ENCODE measurements around the gene ZFR2. TPM values are rescaled to one million over a fixed set of nuclear protein-coding genes. Genes with fewer than 3 reads are reported as not detected.

ZFR2 gene
- total RNA-seq, 1 donor from 2014 or later: not detected

DNA sequence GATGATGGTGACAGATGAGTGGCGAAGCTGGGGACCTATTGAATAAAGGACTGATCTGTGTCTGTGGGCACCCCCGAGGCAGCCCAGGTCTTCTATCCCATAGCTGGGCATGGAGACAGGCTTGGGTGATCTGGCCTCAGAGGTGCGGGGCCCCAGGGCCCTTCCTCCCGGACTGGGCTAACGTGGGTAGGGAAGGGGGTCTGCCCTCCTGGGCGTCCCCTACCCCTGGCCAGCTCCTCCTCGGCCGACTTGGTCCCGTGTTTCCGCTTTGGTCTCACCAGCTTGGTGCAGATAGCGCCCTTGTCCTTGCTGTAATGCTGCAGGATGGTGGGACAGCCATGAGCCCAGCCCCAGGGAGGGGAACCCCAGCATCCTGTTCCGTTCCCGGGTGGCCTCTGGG is 85.9 kb downstream of the ZFR2 start:
- intact Hi-C loops (cut with DNase I): no loop called here
- no peak for DNase-seq
- ATAC-seq (ENCODE audit: poor library complexity): no peak

DNA sequence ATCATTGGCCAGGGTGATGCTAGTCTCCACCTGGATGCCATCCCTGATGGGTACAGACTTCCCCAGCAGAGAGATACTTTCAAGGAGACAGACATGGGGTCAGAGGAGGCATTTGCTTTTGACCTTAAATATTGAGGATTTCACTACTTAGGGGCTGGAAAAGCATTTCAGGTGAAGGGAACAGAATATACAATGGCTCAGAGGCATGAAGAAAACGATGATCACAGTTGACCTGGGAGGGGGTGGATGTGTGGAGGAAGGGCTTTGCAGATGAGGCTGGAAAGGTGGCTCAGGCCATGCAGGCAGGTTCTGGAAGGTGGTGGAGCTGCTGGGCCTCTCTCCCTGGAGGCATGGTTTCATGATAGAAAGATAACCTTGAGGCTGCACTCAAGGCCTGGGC is 86.5 kb downstream of the ZFR2 start:
- intact Hi-C loops (cut with DNase I): no loop called here
- ATAC-seq (ENCODE audit: poor library complexity): no peak
- no peak for DNase-seq

DNA sequence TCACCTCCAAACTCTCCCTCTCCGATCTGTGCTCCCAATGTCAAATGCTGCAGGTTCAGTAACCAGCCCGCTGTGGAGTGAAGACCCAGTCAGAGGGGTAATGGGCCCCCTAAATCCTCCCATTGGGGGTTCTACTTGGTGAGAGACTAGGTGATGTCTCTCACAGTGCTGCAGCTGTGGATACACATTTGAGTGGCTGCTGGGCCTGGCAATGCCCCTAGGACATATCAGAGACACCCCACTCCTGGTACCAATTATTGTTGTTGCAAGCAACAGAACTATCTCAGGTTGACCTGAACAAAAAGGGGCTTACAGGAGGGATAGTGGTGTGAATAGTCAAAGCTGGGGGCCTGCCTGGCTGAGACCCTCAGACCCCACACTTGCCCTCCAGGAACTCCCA is 87.2 kb downstream of the ZFR2 start:
- ATAC-seq (ENCODE audit: poor library complexity) (no peak), DNase-seq (no peak)
- intact Hi-C loops (cut with DNase I): no loop called here

DNA sequence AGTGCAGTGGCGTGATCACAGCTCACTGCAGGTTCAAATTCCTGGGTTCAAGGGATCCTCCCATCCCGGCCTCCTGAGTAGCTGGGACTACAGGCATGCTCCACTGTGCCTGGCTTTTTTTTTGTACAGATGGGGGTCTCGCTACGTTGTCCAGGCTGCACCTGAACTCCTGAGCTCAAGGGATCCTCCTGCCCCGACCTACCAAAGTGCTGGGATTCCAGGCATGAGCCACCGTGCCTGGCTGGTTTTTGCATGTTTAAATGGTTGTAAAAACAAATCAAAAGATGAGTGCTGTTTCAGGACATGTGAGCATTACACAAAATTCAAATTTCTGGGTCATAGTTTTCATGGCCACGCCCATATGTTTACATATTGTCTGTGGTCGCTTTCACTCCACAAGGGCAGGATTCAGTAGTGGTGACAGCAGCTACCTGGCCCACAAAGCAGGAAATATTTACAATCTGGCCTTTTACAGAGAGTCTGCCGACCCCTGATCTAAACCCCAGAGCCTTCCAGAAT is 88.0 kb downstream of the ZFR2 start:
- ATAC-seq (ENCODE audit: poor library complexity) (no peak), DNase-seq (no peak)
- intact Hi-C loops (cut with DNase I): no loop called here

DNA sequence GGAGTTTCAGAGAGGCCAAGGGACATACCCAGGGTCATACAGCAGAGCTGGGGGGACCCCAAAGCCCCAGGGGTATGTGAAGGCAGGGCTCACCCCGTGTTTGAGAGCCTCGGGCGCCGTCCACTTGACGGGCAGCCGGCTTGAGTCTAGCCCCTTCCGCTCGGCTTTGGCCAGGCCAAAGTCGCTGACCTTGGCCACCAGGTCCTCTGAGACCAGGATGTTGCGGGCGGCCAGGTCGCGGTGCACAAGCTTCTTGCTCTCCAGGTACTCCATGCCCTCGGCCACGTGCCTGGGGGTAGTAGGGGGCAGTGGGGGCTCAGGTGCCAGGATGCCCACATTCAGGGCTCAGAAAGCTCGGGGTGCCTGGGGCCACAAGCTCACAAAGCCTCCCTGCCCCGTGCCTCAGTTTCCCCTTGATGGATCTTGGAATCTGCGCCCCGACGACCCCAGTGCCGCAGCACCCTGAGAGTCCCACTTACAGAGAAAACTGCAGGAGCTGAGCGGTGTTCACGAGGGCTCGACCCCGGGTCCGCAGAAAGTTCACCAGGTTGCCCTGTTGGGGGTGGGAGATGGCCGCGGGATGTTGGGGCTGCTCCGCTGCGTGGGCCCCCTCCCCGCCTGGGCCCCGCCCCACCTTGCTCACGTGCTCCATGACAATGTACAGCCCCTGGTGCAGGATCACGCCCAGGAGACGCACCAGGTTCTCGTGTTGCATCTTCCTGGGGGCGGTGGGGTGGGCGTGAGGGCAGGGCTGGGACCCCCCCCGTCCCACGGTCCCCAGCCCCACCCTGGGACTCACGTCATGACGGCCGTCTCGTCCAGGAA is 89.7 kb downstream of the ZFR2 start:
- ATAC-seq (ENCODE audit: poor library complexity) (no peak), DNase-seq (no peak)
- intact Hi-C loops (cut with DNase I): no loop called here

DNA sequence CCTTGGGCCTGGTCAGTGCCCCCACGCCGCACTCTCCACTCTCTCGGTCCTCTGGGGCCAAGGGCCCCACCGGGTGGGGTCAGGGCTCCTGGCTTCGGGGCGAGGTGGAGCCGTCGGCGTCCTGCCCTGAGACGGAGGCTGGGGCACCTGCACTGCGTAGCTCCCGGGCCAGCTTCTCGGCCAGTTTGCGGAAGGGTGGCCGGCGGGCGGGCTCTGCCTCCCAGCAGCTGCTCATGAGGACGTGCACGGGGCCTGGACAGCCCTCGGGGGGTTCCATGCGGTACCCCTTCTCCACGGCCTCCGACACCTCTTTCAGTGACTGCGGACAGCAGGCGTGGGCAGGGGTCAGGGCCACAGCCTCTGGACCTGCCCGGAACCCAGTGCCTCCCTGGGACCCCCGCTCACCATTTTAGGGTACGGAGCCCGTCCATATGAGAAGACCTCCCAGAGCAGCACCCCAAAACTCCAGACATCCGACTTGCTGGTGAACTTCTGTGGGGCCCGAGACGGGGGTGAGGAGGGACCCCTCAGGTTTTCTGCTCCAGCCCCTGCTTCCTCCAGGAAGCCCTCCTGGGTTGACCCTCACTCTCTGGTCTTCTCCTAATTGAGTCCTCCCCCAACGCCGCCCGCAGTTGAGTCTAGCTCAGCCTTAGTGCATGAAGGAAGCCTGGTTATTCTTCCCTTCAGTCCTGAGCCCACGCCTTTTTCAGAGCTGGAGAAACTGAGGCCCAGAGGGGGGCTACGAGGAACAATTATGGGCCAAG is 90.6 kb downstream of the ZFR2 start:
- ATAC-seq (ENCODE audit: poor library complexity) (no peak), DNase-seq (no peak)
- intact Hi-C loops (cut with DNase I): no loop called here

DNA sequence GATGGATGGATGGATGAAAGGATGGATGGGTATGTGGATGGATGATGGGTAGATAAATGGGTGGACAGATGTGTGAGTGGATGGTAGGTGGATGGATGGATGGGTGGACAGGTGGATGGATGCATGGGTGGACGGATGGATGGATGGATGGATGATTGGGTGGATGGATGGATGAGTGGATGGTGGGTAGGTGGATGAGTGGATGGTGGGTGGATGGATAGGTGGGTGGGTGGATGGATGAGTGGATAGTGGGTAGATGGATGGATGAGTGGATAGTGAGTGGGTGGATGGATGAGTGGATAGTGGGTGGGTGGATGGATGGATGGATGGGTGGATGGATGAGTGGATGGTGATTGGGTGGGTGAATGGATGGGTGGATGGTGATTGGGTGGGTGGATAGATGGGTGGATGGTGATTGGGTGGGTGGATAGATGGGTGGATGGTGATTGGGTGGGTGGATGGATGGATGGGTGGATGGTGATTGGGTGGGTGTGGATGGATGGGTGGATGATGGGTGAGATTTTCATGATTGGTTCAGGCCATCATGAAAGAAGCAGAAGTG is 92.3 kb downstream of the ZFR2 start:
- no peak for DNase-seq
- no peak for ATAC-seq (ENCODE audit: poor library complexity)
- intact Hi-C loops (cut with DNase I): no loop called here

DNA sequence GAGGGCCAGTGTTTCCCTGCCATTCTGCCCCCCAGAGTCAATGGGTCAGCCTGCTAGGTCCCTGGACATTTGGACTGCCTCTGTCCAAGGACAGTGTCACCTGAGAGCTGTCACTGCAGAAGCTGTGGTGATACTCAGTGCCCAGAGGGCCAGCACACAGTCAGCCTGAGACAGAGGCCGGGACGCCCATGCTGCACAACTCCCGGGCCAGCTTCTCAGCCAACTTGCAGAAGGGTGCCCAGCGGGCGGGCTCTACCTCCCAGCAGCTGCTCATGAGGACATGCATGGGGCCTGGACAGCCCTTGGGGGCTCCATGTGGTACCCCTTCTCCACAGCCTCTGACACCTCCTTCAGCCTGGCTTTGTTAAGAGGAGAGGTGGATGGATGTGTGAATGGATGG is 93.0 kb downstream of the ZFR2 start:
- ATAC-seq (ENCODE audit: poor library complexity) (no peak), DNase-seq (no peak)
- intact Hi-C loops (cut with DNase I): no loop called here

DNA sequence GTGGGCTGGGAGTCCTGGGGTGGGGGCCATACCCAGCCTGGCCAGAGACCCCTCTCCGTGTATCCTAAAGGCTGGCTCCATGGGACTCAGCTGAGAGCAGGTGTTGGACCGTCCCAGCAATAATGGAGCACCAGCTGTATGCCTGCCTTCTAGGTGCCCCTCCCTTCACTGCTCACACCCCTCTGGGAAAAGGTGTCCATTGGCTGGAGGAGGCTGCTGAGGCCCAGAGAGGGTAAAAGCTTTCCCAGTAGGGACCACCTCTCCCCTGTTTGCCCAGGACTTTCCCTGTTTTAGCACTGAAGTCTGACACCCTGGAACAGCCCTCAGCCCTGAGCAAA is 93.5 kb downstream of the ZFR2 start:
- intact Hi-C loops (cut with DNase I): no loop called here
- ATAC-seq (ENCODE audit: poor library complexity): no peak
- DNase-seq: no peak

DNA sequence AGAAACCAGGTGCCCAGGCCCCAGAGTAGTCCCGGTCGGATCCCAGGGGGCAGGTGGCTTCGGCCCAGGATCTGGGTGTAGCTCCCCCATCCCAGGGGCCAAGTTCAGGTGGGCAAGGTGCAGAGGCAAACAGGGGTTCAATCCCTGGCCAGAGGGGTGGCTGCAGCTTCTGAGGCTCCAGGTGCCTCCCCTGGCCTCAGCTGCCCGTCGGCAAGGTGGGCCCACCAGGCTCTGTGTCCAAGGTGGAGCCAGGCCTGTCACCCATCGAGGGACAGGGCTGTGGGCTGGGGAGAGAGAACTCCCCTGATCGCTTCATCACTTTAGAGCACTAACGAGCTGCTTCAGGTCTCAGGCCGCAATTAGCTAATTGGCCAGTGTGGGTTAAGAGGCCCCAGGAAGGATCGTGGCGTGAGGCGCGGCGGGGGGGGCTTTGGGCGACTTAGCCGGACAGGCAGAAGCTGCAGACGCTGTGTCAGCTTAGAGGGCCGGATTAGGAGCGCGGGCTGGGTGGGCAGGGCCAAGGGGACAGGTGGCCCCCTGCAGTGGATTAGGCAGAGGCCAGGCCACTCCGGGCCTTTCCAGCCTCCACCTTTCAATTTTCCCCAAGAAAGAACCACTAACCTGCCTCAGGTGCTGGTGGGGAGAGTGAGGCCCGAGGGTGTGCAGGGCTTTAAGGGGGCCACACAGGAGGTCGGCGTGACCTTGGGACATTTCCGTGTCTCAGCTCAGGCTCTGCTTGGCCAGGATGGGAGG is 94.0 kb downstream of the ZFR2 start:
- ATAC-seq (ENCODE audit: poor library complexity) (no peak), DNase-seq (no peak)
- intact Hi-C loops (cut with DNase I): no loop called here

DNA sequence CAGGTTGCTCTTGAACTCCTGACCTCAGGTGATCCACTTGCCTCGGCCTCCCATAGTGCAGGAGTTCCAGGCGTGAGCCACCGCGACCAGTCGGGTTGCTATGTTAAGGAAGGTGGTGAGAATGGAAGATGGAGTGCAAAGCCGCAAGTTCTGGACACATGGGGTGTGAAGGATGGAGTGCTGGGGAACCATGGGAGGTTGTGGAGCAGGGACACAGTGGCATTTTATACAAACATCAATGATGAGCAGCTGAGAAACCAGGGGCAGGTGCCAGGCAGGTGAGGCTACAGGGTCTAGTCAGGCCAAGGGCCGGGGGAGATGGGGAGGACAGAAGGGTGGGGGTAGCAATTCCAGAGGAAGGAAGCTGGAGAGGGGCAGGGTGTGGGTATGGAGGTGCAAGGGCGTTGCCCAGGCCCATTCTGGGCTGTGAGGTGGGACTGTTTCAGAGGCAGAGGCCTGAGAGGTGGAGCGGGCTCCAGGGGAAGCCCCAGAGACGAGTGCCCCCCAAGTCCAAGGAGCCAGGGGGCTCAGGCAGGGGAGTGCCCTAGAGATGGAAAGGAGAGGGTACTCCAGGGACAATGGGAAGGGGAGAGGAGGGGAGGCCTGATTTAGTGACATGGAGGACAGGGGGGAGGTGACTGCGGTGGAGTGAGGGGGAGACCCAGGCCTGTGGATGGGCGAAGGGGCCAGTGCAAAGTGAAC is 94.9 kb downstream of the ZFR2 start:
- intact Hi-C loops (cut with DNase I): no loop called here
- DNase-seq (no peak), ATAC-seq (ENCODE audit: poor library complexity) (no peak)

DNA sequence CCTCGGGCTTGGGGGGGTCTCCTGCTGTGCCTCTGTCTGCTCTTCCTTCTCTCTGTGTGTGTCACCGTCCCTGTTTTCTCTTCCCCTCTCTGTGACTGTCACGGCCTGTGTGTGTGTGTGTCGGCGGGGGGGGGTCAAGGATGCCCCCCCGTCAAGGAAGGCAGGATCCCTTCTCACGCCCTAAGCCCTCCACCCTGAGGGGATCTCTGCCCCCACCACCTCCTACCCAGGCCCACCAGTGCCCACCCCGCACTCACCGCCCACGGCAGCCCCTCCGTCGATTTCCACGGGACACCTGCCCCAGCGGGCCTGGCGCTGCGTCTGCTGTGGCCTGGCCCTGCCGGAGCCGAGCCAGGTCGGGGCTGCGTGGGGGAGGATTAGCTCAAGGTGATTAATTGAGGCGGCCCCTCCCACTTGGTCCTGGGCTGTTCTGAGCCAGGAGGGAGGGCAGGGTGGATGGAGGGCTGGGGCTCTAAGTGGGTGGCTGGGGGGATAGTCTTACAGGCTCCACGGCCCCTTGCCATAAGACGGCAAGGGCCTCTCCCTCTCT is 96.9 kb downstream of the ZFR2 start, which contains the start of gene RAX2:
Gene RAX2, minus strand, starts transcription at position 323 of the 550 bp plus-strand sequence. CDS start 486 bp downstream, outside the sequence.
- no peak for DNase-seq
- intact Hi-C loops (cut with DNase I): no loop called here
- no peak for ATAC-seq (ENCODE audit: poor library complexity)

DNA sequence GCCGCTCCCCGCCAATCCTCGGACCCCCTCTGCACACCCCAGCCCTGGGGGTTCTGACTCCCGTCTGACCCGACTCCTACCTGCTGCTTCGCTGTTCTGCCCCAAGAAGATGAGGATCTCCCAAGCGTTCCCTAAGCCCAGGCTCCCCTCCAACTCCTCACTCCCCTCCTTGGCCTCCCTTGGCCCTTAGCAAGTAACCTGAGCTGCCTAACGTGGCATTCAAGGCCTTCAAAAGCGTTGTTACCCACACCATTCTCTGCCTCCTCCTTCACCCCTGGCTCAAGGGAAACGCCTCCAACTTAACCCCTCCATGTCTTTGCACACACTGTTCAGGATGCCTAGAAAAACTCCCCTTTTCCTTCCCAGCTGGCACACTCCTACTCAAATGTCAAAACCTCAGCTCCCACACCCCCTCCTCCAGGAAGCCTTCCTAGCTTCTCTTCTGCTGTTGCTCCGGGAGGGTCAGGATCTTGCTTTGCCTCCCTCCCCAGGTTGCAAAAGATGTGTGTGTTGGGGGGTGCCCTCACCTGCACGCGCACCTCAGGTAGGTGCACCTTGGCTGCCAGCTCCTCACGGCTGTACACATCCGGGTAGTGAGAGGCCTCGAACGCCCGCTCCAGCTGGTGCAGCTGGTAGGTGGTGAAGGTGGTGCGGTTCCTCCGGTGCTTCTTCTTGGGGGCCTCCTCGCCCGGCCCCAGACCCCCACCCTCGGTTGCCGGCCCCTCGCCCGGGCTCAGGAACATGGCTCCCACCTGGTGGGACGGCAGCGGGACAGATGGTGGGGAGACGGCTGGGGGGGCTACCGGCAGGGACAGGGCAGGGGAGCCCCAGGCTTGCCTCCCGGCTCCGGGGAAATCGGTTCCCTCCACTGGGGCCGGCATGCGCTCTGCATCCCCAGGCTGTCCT is 97.6 kb downstream of the ZFR2 start:
- ATAC-seq (ENCODE audit: poor library complexity): no peak
- intact Hi-C loops (cut with DNase I): no loop called here
- no peak for DNase-seq

DNA sequence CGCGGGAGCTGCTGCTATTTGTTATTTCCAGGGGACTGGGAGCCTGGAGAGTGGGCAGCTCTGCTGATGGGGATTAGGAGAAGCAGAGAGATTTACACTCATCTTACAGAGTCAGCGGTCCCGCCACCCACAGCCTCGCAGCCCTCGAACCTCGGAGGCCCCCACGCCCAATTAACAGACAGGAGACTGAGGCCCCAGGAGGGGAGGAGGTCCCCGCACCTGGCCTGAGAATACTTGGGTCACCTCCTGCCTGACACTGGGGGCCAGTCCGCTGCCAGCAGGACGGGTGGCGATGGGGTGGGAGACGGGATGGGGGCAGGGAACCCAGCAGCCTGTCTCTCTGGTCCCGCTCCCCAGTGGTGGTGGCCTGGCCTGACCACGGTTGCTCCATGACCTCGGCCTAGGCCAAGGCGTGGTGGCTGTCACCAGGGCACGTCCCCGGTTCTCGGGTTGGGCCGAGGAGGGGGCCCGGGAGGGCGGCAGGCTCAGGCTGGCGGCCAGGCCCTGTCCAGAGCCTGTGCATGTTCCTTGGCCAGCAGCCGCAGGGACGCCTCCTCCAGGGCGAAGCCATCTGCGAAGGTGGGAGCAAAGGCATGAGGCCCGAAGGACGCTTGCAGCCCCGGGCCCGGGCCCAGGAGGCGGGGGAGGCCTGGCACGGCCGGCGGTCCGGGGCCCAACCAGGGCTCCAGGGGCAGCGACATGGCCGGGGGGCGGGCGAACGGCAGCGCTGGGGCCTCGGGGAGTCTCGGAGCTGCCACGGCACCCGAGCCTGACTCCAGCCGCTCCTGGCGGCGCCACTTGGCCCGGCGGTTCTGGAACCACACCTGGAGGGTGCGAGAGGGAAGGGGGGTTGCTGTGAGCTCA is 98.5 kb downstream of the ZFR2 start:
- ATAC-seq (ENCODE audit: poor library complexity) (no peak), DNase-seq (no peak)

DNA sequence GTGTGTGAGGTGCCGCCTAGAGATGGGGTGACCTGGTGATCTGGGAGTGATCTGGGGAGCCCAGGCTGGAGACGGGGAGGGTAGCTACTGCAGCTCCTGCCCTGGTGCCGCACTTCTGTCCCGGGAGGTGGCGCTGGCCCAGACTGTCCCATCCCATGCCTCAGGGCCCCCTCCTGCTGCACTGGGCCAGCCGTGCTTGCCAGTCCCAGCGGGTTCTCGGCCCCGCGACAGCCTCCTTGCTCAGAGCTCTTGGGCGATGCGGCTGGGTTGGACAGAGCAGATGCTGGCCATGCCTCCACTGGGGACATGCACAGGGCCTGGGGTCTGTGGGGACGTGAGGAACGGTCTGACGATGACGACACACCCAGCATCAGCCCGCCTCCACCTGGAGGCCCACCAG is 99.3 kb downstream of the ZFR2 start:
- intact Hi-C loops (cut with DNase I): no loop called here
- no peak for DNase-seq
- no peak for ATAC-seq (ENCODE audit: poor library complexity)

More for the DNA sequence above, 98.5 kb downstream of the ZFR2 start:
- intact Hi-C loops (cut with DNase I): no loop called here

DNA sequence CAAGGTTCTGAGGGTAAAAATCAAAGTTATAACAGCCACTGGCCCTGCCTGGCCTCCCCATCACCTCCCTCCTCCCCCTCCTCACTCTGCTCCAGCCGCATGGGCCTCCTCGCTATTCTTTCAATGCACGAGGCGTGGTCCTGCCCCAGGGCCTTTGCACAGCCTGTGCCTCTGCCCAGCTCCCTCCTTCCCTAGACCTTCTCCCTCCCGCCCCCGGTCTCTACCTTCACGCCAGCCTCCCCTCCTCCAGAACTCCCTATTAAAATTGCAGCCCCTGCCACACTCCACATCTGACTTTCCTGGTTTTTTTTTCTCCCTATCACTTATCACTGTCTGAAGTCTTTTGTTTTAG is 100.1 kb downstream of the ZFR2 start:
- DNase-seq (no peak), ATAC-seq (ENCODE audit: poor library complexity) (no peak)
- intact Hi-C loops (cut with DNase I): no loop called here
